ENCODE data around the gene LBP. TPM values are rescaled to one million over a fixed set of nuclear protein-coding genes. Genes with fewer than 3 reads are reported as not detected.

Gene LBP
- total and polyA plus RNA-seq, 2 of the 13 experiments (the other 11 are each of a cell fraction or from before 2014, with no cell fraction given): 0.07 to 0.20 TPM

DNA sequence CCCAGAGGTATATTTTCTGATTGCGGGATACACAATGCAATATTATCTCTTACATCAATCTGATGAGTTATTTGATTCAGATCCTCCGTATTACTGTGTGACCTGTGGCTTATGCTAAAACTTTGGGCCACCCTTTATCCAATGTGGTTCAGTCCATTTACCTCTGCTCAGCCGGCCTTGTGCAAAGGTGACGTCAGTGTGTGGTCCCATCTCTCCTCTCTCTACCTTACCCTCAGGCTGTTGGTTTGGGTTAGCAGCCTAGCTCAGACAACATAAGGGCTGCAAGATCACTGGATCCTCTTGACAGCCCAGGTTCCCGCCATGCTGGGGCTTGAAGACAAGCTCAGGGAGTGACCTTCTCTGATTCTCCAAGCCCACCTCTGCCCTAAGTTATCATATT lies 55.8 kb downstream of the LBP start:
- Histone ChIP-seq H3K36me3 (replicated peaks in 1 of 2; ENCODE audit: control insufficient read depth in 1 of 2, insufficient read depth in 2 of 2, low read length in 2 of 2) (no peaks in the 10 kb centered on the region), H3K4me3 (replicated peaks in 1 of 3; ENCODE audit: insufficient read depth in 1 of 3, low read depth in 2 of 3, low read length in 3 of 3) (no peak overlapping the region), H4K20me1 (ENCODE audit: insufficient read depth, low read length) (no peaks in the 10 kb centered on the region), H3K4me2 (ENCODE audit: low read depth, low read length) (no peak overlapping the region), H3K27me3 (ENCODE audit: control insufficient read depth in 1 of 2, insufficient read depth in 2 of 2, low read length in 2 of 2) (no peaks in the 10 kb centered on the region), H2AFZ (ENCODE audit: low read length) (no peak overlapping the region), H3K9me3 (ENCODE audit: low read length) (no peaks in the 10 kb centered on the region), H3K9ac (ENCODE audit: insufficient read depth, low read depth, low read length) (no peak overlapping the region), H3K27ac (ENCODE audit: extremely low read length, insufficient read depth, low read length) (no peak overlapping the region), H3K79me2 (ENCODE audit: insufficient read depth, low read length) (no peaks in the 10 kb centered on the region), H3K4me1 (ENCODE audit: insufficient read depth, low read length) (no peaks in the 10 kb centered on the region)
- ChIA-PET POLR2A (no interaction called here), CTCF (ENCODE audit: low intra/inter-chr PET ratio, low total read pairs) (no interaction called here)
- DNase-seq (ENCODE audit: low spot score) (no peak), FAIRE-seq (no peak), ATAC-seq (peak; percentile 32)
- WGBS (ENCODE audit: low lambda C conversion rate): 48% methylated on average over 5 of the region's 5 CpGs
- TF ChIP-seq, protein P1, sequence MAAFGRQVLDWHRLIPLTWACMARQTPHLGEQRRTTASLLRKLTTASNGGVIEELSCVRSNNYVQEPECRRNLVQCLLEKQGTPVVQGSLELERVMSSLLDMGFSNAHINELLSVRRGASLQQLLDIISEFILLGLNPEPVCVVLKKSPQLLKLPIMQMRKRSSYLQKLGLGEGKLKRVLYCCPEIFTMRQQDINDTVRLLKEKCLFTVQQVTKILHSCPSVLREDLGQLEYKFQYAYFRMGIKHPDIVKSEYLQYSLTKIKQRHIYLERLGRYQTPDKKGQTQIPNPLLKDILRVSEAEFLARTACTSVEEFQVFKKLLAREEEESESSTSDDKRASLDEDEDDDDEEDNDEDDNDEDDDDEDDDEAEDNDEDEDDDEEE (CRISPR knock-in tag; IDR thresholded peaks at IDR 0.05): no peak
- TF ChIP-seq MBD4 (IDR thresholded peaks at IDR 0.05; ENCODE audit: borderline replicate concordance, low read length) (no peak), ZBTB7A (CRISPR knock-in tag; IDR thresholded peaks at IDR 0.05) (0 out of 2 replicates have a peak, but pooled peaks have one; percentile 27), CBFB (CRISPR knock-in tag; IDR thresholded peaks at IDR 0.05) (no peak), MEF2D (CRISPR knock-in tag; IDR thresholded peaks at IDR 0.05) (no peak), ATF7 (IDR thresholded peaks at IDR 0.05) (peak; percentile 65), ATF7 (CRISPR knock-in tag; IDR thresholded peaks at IDR 0.05) (no peak), CREB1 (IDR thresholded peaks at IDR 0.05) (peak; percentile 62), CREB1 (CRISPR knock-in tag; IDR thresholded peaks at IDR 0.05) (no peak)
- no TSS peak for BruUV-seq (replicated peaks)
- intact Hi-C loops (cut with micrococcal nuclease; ENCODE audit: unreplicated experiment): no loop called here
- in situ Hi-C loops (cut with HindIII; ENCODE audit: extremely low pct_ligation_motif_present, low pct_unique_long_range_greater_than_20kb): loop anchor here (25.0 kb wide), 1 partner anchor 340 kb away; no protein-coding TSS in a partner anchor

DNA sequence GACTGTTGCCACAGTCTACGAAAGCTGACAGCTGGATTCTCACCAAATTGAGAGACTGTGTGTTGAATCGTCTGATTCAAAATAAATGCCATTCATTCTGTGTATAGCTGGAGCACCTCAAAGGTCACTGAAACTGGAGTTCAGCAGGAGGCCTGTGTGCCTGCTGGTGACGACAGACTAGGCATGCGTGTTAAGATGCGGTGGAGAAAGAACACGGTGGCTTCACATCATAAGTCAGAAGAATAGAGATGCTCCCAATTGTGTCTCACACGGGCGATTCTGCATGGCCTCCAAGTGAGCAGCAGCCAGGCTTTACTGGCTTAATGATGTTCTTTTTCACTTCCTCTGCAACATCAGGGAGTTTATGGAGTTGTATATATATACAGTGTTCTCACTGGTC lies 56.5 kb downstream of the LBP start:
- in situ Hi-C loops (cut with HindIII; ENCODE audit: extremely low pct_ligation_motif_present, low pct_unique_long_range_greater_than_20kb): loop anchor here (25.0 kb wide), 1 partner anchor 341 kb away; no protein-coding TSS in a partner anchor
- Histone ChIP-seq H3K79me2 (ENCODE audit: insufficient read depth, low read length) (no peaks in the 10 kb centered on the region), H3K4me2 (ENCODE audit: low read depth, low read length) (no peak overlapping the region), H3K4me1 (ENCODE audit: insufficient read depth, low read length) (peaks cover 3% of the 10 kb centered on the region), H3K27ac (ENCODE audit: extremely low read length, insufficient read depth, low read length) (no peak overlapping the region), H3K27me3 (ENCODE audit: control insufficient read depth in 1 of 2, insufficient read depth in 2 of 2, low read length in 2 of 2) (no peaks in the 10 kb centered on the region), H2AFZ (ENCODE audit: low read length) (no peak overlapping the region), H3K9ac (ENCODE audit: insufficient read depth, low read depth, low read length) (no peak overlapping the region), H3K36me3 (replicated peaks in 1 of 2; ENCODE audit: control insufficient read depth in 1 of 2, insufficient read depth in 2 of 2, low read length in 2 of 2) (no peaks in the 10 kb centered on the region), H4K20me1 (ENCODE audit: insufficient read depth, low read length) (no peaks in the 10 kb centered on the region), H3K9me3 (ENCODE audit: low read length) (no peaks in the 10 kb centered on the region), H3K4me3 (replicated peaks in 1 of 3; ENCODE audit: insufficient read depth in 1 of 3, low read depth in 2 of 3, low read length in 3 of 3) (no peak overlapping the region)
- intact Hi-C loops (cut with micrococcal nuclease; ENCODE audit: unreplicated experiment): no loop called here
- no peak for DNase-seq (ENCODE audit: low spot score)
- POLR2A ChIA-PET: no interaction called here
- FAIRE-seq: no peak
- CTCF ChIA-PET (ENCODE audit: low intra/inter-chr PET ratio, low total read pairs): no interaction called here
- TF ChIP-seq HOXA5 (CRISPR knock-in tag; IDR thresholded peaks at IDR 0.05) (no peak), GABPB1 (CRISPR knock-in tag; IDR thresholded peaks at IDR 0.05) (no peak), FLYWCH1 (CRISPR knock-in tag; IDR thresholded peaks at IDR 0.05) (no peak)
- BruUV-seq (replicated peaks): no TSS peak
- WGBS (ENCODE audit: low lambda C conversion rate): 69% methylated on average over 8 of the region's 8 CpGs
- ATAC-seq: peak; percentile 24; the same call in 2 of the 3 replicates
